ENCODE measurements around the gene UBE2J1. TPM values are rescaled to one million over a fixed set of nuclear protein-coding genes. Genes with fewer than 3 reads are reported as not detected.
A peak's percentile ranks its signal among the peaks of the same experiment; 100 is the strongest.

The UBE2J1 gene
- total and polyA plus RNA-seq, 2 donors (not counting 3 experiments of a cell fraction or from before 2014, with no cell fraction given) = 44.4 to 96.6 TPM

- Histone ChIP-seq H3K27me3 (ENCODE audit: control insufficient read depth in 2 of 2, insufficient read depth in 2 of 2, low read length in 2 of 2) (no peaks in the 10 kb centered on the region), H3K9ac (replicated peaks; ENCODE audit: extremely low read depth, insufficient read depth, low read length) (no peak overlapping the region), H3K4me3 (replicated peaks in 1 of 3; ENCODE audit: insufficient read depth in 1 of 3, low read depth in 1 of 3, low read length in 3 of 3) (no peak overlapping the region), H3K4me2 (ENCODE audit: insufficient read depth, low read length) (no peak overlapping the region), H3K9me1 (replicated peaks; ENCODE audit: control insufficient read depth, extremely low read depth, insufficient read depth, low read length) (no peaks in the 10 kb centered on the region), H3K27ac (ENCODE audit: insufficient read depth, low read depth, low read length) (no peak overlapping the region), H3K79me2 (ENCODE audit: control insufficient read depth, insufficient read depth, low read length) (peaks cover 85% of the 10 kb centered on the region), H4K20me1 (replicated peaks; ENCODE audit: control insufficient read depth, extremely low read depth, insufficient read depth, low read length) (peaks cover 17% of the 10 kb centered on the region), H3K4me1 (ENCODE audit: control insufficient read depth, extremely low read depth, insufficient read depth, low read length) (peaks cover 42% of the 10 kb centered on the region), H3K9me3 (replicated peaks; ENCODE audit: control insufficient read depth, insufficient read depth, low read length) (no peaks in the 10 kb centered on the region), H3K36me3 (ENCODE audit: control insufficient read depth in 2 of 2, extremely low read depth in 1 of 2, insufficient read depth in 2 of 2, low read length in 2 of 2) (no peaks in the 10 kb centered on the region), H2AFZ (ENCODE audit: low read depth, low read length) (no peak overlapping the region)
- CTCF ChIA-PET = interaction anchor here (0.6 to 7.0 kb wide), 5 partner anchors 8 to 37 kb away, joined by 3 to 56 read pairs (median 7); no protein-coding TSS in a partner anchor
- FAIRE-seq = no peak
- POLR2A ChIA-PET = no interaction called here
- no peak for DNase-seq (ENCODE audit: low read depth, low spot score)
- no TSS peak for BruUV-seq (replicated peaks)
- intact Hi-C loops (cut with micrococcal nuclease) = no loop called here
- TF ChIP-seq POLR2A (IDR thresholded peaks at IDR 0.05; ENCODE audit: low read depth, low read length) (no peak), CTCF (IDR thresholded peaks at IDR 0.05; ENCODE audit: extremely low read depth in 1 of 2, insufficient read depth in 1 of 2, low read depth in 1 of 2, low read length in 2 of 2) (no peak), FOS (IDR thresholded peaks at IDR 0.05; ENCODE audit: borderline replicate concordance, insufficient read depth, low read length) (no peak), GATA2 (IDR thresholded peaks at IDR 0.05; ENCODE audit: insufficient read depth, insufficient read length, low read depth, low read length) (no peak)
- dilution Hi-C loops (cut with MboI; ENCODE audit: extremely low pct_ligation_motif_present, low sequenced_read_pairs) = no loop called here
These were observed 4.2 kb downstream of the UBE2J1 start for GRCh38 chr6:89348372-89348771.

- no peaks in the 10 kb centered on the region for H3K9me3 ChIP-seq (replicated peaks; ENCODE audit: control insufficient read depth, insufficient read depth, low read length)
- H3K4me1 ChIP-seq (ENCODE audit: control insufficient read depth, extremely low read depth, insufficient read depth, low read length) = peaks cover 40% of the 10 kb centered on the region
- H3K27ac ChIP-seq (ENCODE audit: insufficient read depth, low read depth, low read length) = no peak overlapping the region
- H3K79me2 ChIP-seq (ENCODE audit: control insufficient read depth, insufficient read depth, low read length) = peaks cover 89% of the 10 kb centered on the region
- no peak overlapping the region for H3K4me2 ChIP-seq (ENCODE audit: insufficient read depth, low read length)
- FAIRE-seq = no peak
- H4K20me1 ChIP-seq (replicated peaks; ENCODE audit: control insufficient read depth, extremely low read depth, insufficient read depth, low read length) = peaks cover 17% of the 10 kb centered on the region
- dilution Hi-C loops (cut with MboI; ENCODE audit: extremely low pct_ligation_motif_present, low sequenced_read_pairs) = no loop called here
- DNase-seq (ENCODE audit: low read depth, low spot score) = peak; percentile 37
- H3K9ac ChIP-seq (replicated peaks; ENCODE audit: extremely low read depth, insufficient read depth, low read length) = no peak overlapping the region
- H3K9me1 ChIP-seq (replicated peaks; ENCODE audit: control insufficient read depth, extremely low read depth, insufficient read depth, low read length) = no peaks in the 10 kb centered on the region
- intact Hi-C loops (cut with micrococcal nuclease) = no loop called here
- no peaks in the 10 kb centered on the region for H3K27me3 ChIP-seq (ENCODE audit: control insufficient read depth in 2 of 2, insufficient read depth in 2 of 2, low read length in 2 of 2)
- no peak overlapping the region for H3K4me3 ChIP-seq (replicated peaks in 1 of 3; ENCODE audit: insufficient read depth in 1 of 3, low read depth in 1 of 3, low read length in 3 of 3)
- H3K36me3 ChIP-seq (ENCODE audit: control insufficient read depth in 2 of 2, extremely low read depth in 1 of 2, insufficient read depth in 2 of 2, low read length in 2 of 2) = peaks cover 0 to 1% of the 10 kb centered on the region in 2 experiments
- no peak overlapping the region for H2AFZ ChIP-seq (ENCODE audit: low read depth, low read length)
- no TSS peak for BruUV-seq (replicated peaks)
- CTCF ChIA-PET = interaction anchor here (0.7 to 7.0 kb wide), 6 partner anchors 9 to 365 kb away, joined by 3 to 56 read pairs (median 7); no protein-coding TSS in a partner anchor
- POLR2A ChIA-PET = interaction anchor here (1.0 kb wide), 1 partner anchor 9 kb away, joined by 4 read pairs; no protein-coding TSS in a partner anchor
- TF ChIP-seq POLR2A (IDR thresholded peaks at IDR 0.05; ENCODE audit: low read depth, low read length) = no peak
- no peak for TF ChIP-seq CTCF (IDR thresholded peaks at IDR 0.05; ENCODE audit: extremely low read depth in 1 of 2, insufficient read depth in 1 of 2, low read depth in 1 of 2, low read length in 2 of 2)
- TF ChIP-seq JUN (IDR thresholded peaks at IDR 0.05; ENCODE audit: borderline replicate concordance, insufficient read depth, insufficient read length, low read depth) = no peak
- TF ChIP-seq FOS (IDR thresholded peaks at IDR 0.05; ENCODE audit: borderline replicate concordance, insufficient read depth, low read length) = no peak
- no peak for TF ChIP-seq MYC (IDR thresholded peaks at IDR 0.05; ENCODE audit: low read depth, low read length)
These were observed 4.7 kb downstream of the UBE2J1 start for GRCh38 chr6:89347825-89348224.

Data from endothelial cell of umbilical vein (primary cell).